Effector memory CD4-positive, alpha-beta T cell (primary cell): ENCODE measurements around the gene IL17RB.

Source experiments
- DNase-seq, 3 donors: peaks; one replicate each; pipeline ENCODE4 v3.0.0-alpha.2; 2020
- H3K27ac ChIP-seq: 2 replicates; pipeline ENCODE4 v1.7.0; 2013; ENCODE audit warnings: mild to moderate bottlenecking, low read length, moderate library complexity; ENCODE audit not compliant: insufficient read depth, poor library complexity, severe bottlenecking
- H3K27me3 ChIP-seq: replicated peaks from 2 replicates; pipeline ENCODE4 v1.7.0; 2013; ENCODE audit warnings: mild to moderate bottlenecking, low read length; ENCODE audit not compliant: insufficient read depth, control insufficient read depth, poor library complexity, severe bottlenecking
- H3K36me3 ChIP-seq: 2 replicates; pipeline ENCODE4 v1.7.0; 2013; ENCODE audit warnings: mild to moderate bottlenecking, low read length, moderate library complexity; ENCODE audit not compliant: control insufficient read depth, insufficient read depth
- H3K4me1 ChIP-seq: 2 replicates; pipeline ENCODE4 v1.7.0; 2013; ENCODE audit warnings: low read length, mild to moderate bottlenecking; ENCODE audit not compliant: control insufficient read depth, insufficient read depth, poor library complexity, severe bottlenecking
- H3K4me3 ChIP-seq: 2 replicates; pipeline ENCODE4 v1.7.0; 2013; ENCODE audit warnings: low read length, low read depth, mild to moderate bottlenecking; ENCODE audit not compliant: insufficient read depth, poor library complexity, severe bottlenecking
- H3K9me3 ChIP-seq: 2 replicates; pipeline ENCODE4 v1.7.0; 2013; ENCODE audit warnings: mild to moderate bottlenecking, low read length, moderate library complexity; ENCODE audit not compliant: control insufficient read depth

The IL17RB gene

GRCh38 chr3:53804697-53805462, 41.5 kb upstream of the IL17RB start:
- DNase-seq = no peak
- Histone ChIP-seq H3K4me3 (no peak overlapping the region), H3K9me3 (no peaks in the 10 kb centered on the region), H3K4me1 (no peaks in the 10 kb centered on the region), H3K27me3 (no peaks in the 10 kb centered on the region), H3K27ac (no peak overlapping the region), H3K36me3 (no peaks in the 10 kb centered on the region)

- no peaks in the 10 kb centered on the region for H3K27me3 ChIP-seq
- no peaks in the 10 kb centered on the region for H3K4me1 ChIP-seq
- no peaks in the 10 kb centered on the region for H3K36me3 ChIP-seq
- H3K9me3 ChIP-seq = no peaks in the 10 kb centered on the region
- no peak for DNase-seq
- no peak overlapping the region for H3K4me3 ChIP-seq
- H3K27ac ChIP-seq = no peak overlapping the region
Measured at GRCh38 chr3:53805463-53806159, 40.8 kb upstream of the IL17RB start.

GRCh38 chr3:53806182-53807116, 39.9 kb upstream of the IL17RB start:
- Histone ChIP-seq H3K4me1 (no peaks in the 10 kb centered on the region), H3K36me3 (no peaks in the 10 kb centered on the region), H3K4me3 (no peak overlapping the region), H3K27ac (no peak overlapping the region), H3K27me3 (no peaks in the 10 kb centered on the region), H3K9me3 (no peaks in the 10 kb centered on the region)
- no peak for DNase-seq

- Histone ChIP-seq H3K4me3 (no peak overlapping the region), H3K27ac (no peak overlapping the region), H3K27me3 (no peaks in the 10 kb centered on the region), H3K36me3 (no peaks in the 10 kb centered on the region), H3K4me1 (no peaks in the 10 kb centered on the region), H3K9me3 (no peaks in the 10 kb centered on the region)
- no peak for DNase-seq
Measured at GRCh38 chr3:53807117-53807810, 39.1 kb upstream of the IL17RB start.

- Histone ChIP-seq H3K27me3 (no peaks in the 10 kb centered on the region), H3K9me3 (no peaks in the 10 kb centered on the region), H3K4me3 (no peak overlapping the region), H3K27ac (no peak overlapping the region), H3K36me3 (no peaks in the 10 kb centered on the region), H3K4me1 (no peaks in the 10 kb centered on the region)
- DNase-seq = no peak
Measured at GRCh38 chr3:53808496-53808895, 37.9 kb upstream of the IL17RB start.

GRCh38 chr3:53809267-53809666, 37.1 kb upstream of the IL17RB start:
- H3K4me1 ChIP-seq = no peaks in the 10 kb centered on the region
- DNase-seq = no peak

GRCh38 chr3:53809764-53810400, 36.5 kb upstream of the IL17RB start:
- Histone ChIP-seq H3K4me3 (no peak overlapping the region), H3K4me1 (no peaks in the 10 kb centered on the region), H3K27me3 (no peaks in the 10 kb centered on the region), H3K9me3 (no peaks in the 10 kb centered on the region), H3K36me3 (no peaks in the 10 kb centered on the region), H3K27ac (no peak overlapping the region)
- no peak for DNase-seq

More at GRCh38 chr3:53809267-53809666, 37.1 kb upstream of the IL17RB start:
- Histone ChIP-seq H3K27me3 (no peaks in the 10 kb centered on the region), H3K36me3 (no peaks in the 10 kb centered on the region), H3K27ac (no peak overlapping the region), H3K9me3 (no peaks in the 10 kb centered on the region), H3K4me3 (no peak overlapping the region)

GRCh38 chr3:53811143-53811927, 35.0 kb upstream of the IL17RB start:
- H3K4me1 ChIP-seq = no peaks in the 10 kb centered on the region
- H3K27me3 ChIP-seq = no peaks in the 10 kb centered on the region
- no peaks in the 10 kb centered on the region for H3K9me3 ChIP-seq
- H3K27ac ChIP-seq = no peak overlapping the region
- no peaks in the 10 kb centered on the region for H3K36me3 ChIP-seq
- H3K4me3 ChIP-seq = no peak overlapping the region
- DNase-seq = no peak

GRCh38 chr3:53812434-53812833, 33.9 kb upstream of the IL17RB start:
- Histone ChIP-seq H3K27me3 (no peaks in the 10 kb centered on the region), H3K4me1 (no peaks in the 10 kb centered on the region), H3K36me3 (no peaks in the 10 kb centered on the region), H3K9me3 (no peaks in the 10 kb centered on the region), H3K4me3 (no peak overlapping the region), H3K27ac (no peak overlapping the region)
- DNase-seq = no peak
